DMS 273 (cell line): ENCODE data around the gene CAGE1.

Experiments used
- DNase-seq: peaks from one replicate; lab custom pipeline; 2025; ENCODE audit not compliant: unreplicated experiment; lab: John Stamatoyannopoulos, UW

CAGE1 gene

DNA sequence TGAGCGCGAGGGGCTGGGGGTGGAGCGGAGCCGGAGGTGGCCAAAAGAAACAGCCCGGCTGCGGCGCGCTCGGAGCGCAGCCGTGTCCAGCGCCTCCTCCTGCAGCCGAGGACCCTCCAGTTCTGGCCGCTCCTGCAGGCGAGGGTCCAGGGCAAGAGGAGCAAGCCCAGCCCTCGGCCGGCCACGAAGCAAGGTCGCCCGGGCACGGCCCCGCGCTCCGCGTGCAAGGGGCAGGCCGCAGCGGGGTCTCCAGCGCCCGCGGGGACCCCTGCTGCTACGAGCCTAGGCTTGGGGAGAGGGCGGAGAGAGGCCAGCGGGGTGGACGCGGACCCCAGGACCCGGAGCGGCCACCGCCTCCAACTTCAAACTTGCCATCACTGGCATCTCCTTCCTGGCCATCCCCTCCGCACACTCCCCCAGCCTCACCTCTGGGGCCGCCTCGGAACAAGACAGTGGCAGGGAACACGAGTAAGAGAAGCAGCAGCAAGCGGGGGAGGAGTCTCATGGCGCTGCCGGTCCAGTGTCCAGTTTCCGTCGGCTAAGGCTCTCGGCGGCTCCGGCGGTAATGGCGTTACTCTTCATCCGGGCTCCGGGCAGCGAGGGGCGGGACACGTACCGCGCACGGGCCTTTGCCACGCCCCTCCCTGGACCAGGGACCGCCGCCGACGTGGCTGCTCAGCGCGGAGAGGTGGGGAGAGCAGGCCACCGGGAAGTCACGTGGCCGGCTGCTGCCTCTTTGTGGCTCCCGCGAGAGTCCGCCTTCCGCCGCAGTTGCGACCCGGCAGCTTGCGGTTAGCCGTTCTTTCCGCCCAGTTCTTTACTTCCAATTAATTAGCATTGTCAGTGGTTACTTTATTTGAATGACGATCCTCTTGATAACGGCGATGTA is 76.7 kb downstream of the CAGE1 start, which contains the start of gene SSR1:
Gene SSR1 (minus strand): TSS at position 584 of the 889 bp plus-strand sequence. CDS start 79 bp downstream, at position 505.
- DNase-seq = peak; percentile 99

DNA sequence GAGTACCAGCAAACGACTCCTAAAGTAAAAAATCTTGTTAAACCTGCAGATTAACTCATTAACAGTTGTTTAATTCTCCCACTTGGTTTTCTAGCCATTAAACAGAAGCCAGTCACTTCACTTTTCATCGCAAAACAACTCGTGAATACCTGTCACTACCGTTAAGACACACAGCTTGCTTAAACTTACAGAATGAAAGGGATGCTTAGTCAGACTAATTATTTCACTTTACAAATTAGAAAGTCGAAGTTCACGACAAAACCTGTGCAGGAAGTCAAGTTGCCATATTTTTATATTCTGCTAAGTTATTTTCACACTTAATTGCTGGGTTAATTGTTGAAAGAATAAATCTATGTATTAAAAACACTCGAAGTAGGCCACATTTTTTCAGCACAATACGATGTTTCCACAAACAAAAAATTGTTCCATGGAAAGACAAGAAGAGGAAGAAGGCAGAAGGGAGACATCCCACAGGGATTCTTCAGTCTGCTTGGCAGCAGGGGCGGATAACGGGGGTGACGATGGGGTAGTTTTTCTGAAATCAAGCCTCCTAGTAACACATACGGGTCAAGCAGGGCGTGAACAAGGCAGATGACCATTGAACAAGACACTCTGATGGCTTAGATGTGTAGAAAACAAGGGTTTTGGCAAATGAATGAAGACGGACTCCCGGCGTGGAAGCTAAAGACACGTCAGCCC is 77.5 kb downstream of the CAGE1 start:
- DNase-seq = peak; percentile 54

DNA sequence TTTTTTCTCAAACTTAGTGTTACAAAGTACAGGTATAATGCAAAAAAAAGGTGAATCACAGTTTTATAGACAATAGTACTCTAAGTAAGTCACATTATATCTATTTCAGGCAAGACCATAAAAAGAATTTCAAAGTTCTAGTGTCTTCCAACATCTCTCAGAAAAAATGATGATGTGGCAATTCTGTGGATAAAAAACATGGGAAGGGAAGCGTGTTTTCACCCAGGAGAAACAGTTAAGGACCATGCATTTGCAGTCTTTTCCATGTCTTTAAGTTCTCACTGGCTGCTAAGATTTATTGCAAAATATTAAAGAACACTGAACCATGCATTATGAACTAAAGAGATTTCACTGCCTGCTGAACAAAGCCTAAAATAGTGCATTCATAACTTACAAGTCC is 78.4 kb downstream of the CAGE1 start:
- no peak for DNase-seq

- no peak for DNase-seq
These were observed 80.5 kb downstream of the CAGE1 start for GRCh38 chr6:7309050-7309449.

GRCh38 chr6:7307533-7307932 is 82.0 kb downstream of the CAGE1 start:
- DNase-seq = no peak

- no peak for DNase-seq
These were observed 84.7 kb downstream of the CAGE1 start for GRCh38 chr6:7304821-7305220.

DNA sequence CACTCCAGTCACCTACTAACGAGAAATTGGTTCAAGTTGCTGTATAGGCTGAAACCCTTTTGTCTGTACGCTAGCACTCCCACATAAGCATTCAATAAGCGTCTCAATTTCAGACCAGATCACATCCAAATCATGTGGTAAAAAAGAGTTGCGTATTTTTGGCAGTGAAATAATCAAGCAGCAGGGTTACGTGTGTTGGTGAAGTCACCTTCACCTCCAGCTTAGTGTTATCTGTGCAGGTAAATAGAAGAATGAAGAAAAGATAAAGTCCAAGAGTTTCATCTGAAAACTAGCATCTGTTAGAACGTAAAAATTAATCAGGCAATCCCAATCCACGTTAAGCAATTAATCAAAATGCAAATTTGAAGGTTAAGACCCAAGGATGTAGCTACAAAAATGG is 87.8 kb downstream of the CAGE1 start:
- DNase-seq = no peak

- no peak for DNase-seq
These were observed 88.6 kb downstream of the CAGE1 start for GRCh38 chr6:7300926-7301325.

- DNase-seq = no peak
These were observed 91.4 kb downstream of the CAGE1 start for GRCh38 chr6:7298113-7298512.

- DNase-seq = no peak
These were observed 92.9 kb downstream of the CAGE1 start for GRCh38 chr6:7296602-7297001.

GRCh38 chr6:7295916-7296315 is 93.6 kb downstream of the CAGE1 start:
- DNase-seq = no peak

- DNase-seq = no peak
These were observed 96.8 kb downstream of the CAGE1 start for GRCh38 chr6:7292596-7293255.

GRCh38 chr6:7290079-7290478 is 99.5 kb downstream of the CAGE1 start:
- no peak for DNase-seq

DNA sequence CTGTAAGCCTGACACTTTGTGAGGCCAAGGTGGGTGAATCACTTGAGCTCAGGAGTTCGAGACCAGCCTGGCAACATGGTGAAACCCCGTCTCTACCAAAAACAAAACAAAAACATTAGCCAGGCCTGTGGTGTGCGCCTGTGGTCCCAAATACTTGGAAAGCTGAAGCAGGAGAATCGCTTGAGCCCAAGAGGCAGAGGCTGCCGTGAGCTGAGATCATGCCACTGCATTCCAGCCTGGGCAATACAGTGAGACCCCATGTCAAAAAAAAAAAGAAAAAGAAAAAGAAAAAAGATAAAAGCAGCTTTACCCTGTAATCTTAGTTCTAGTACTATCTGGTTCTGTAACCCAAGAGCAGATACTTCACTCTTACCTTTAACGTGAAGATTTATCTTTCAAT is 104.1 kb downstream of the CAGE1 start:
- no peak for DNase-seq

GRCh38 chr6:7283676-7284075 is 105.9 kb downstream of the CAGE1 start:
- DNase-seq = no peak

DNA sequence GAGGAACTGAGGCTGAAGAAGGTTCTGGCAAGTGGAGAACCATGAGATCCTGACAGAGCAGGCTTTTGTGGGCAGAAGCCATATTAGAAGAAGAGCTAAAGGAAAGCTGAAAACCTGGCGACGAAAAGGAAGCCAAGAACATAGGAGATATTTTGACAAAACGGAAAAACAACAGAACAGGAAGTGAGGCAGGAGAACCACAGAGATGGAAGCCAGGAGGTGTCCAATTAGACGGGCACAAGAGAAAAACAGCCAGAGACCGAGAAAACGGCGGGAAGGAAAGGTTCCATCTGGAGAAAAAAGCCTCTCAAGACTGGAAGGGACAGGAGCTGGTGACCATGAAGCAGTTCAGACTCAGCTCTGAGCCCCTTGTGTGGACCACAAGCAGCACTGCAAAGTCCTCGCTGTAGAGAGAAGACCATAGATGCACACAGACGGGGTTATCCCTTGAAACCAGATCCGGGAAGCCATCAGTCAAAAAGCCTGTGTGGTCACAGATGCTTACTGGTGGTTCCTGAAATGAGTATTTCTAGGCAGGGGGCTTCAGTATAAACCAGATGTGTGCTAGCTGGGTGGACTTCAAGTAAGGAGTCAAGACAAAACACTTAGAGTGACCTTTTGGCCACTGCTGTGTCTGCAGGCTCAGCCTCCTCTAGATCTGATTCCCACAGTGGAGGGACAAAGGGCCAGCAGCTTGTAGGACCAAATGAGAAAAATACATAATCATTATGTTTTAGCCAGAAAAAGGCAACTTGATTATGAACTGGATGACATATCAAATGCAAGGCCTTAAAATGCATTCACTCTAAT is 107.2 kb downstream of the CAGE1 start:
- no peak for DNase-seq
